ENCODE results near the gene CENPU. TPM values are rescaled to one million over a fixed set of nuclear protein-coding genes. Genes with fewer than 3 reads are reported as not detected.
"Not testable (repeated sequence)": the region's sequence is repeated elsewhere in the genome, so short reads cannot be mapped to it uniquely, and the experiment has no call there.

Gene CENPU
- total RNA-seq, 2 experiments from 2014 or later, result 58.7 to 59.1 TPM

GRCh38 chr4:184750926-184751584 lies 17.2 kb upstream of the CENPU start:
- Mint-ChIP-seq H3K27me3 (ENCODE audit: low read depth) (peaks cover 2% of the 10 kb centered on the region), H3K4me3 (no peak overlapping the region), H3K4me1 (ENCODE audit: low read depth) (peaks cover 10% of the 10 kb centered on the region), H3K9me3 (ENCODE audit: insufficient read depth) (no peaks in the 10 kb centered on the region), H3K27ac (no peak overlapping the region), H3K36me3 (ENCODE audit: low read depth) (no peaks in the 10 kb centered on the region)
- CTCF ChIA-PET, result interaction anchor here (1.2 to 2.0 kb wide), 2 partner anchors 11 to 69 kb away, joined by 4 read pairs; no protein-coding TSS in a partner anchor
- DNase-seq (no peak), ATAC-seq (no peak)
- POLR2A ChIA-PET, result interaction anchor here (1.6 kb wide), 1 partner anchor 17 kb away, joined by 9 read pairs; the partner anchor contains the start of gene CENPU

- Mint-ChIP-seq H3K27me3 (ENCODE audit: low read depth) (peaks cover 5% of the 10 kb centered on the region), H3K9me3 (ENCODE audit: insufficient read depth) (no peaks in the 10 kb centered on the region), H3K27ac (no peak overlapping the region), H3K4me1 (ENCODE audit: low read depth) (peaks cover 15% of the 10 kb centered on the region), H3K4me3 (no peak overlapping the region), H3K36me3 (ENCODE audit: low read depth) (no peaks in the 10 kb centered on the region)
- ChIA-PET CTCF (no interaction called here), POLR2A (no interaction called here)
- ATAC-seq (no peak), DNase-seq (no peak)
Observed at GRCh38 chr4:184748251-184748652, 14.4 kb upstream of the CENPU start.

GRCh38 chr4:184747034-184747830 lies 13.3 kb upstream of the CENPU start:
- DNase-seq (no peak), ATAC-seq (no peak)
- H3K4me1 Mint-ChIP-seq (ENCODE audit: low read depth), result peaks cover 15% of the 10 kb centered on the region
- POLR2A ChIA-PET, result interaction anchor here (0.7 to 0.9 kb wide), 2 partner anchors 13 to 15 kb away, joined by 3 read pairs; partner anchors contain the start of gene CENPU
- no peak overlapping the region for H3K27ac Mint-ChIP-seq
- no peaks in the 10 kb centered on the region for H3K9me3 Mint-ChIP-seq (ENCODE audit: insufficient read depth)
- no peaks in the 10 kb centered on the region for H3K36me3 Mint-ChIP-seq (ENCODE audit: low read depth)
- H3K27me3 Mint-ChIP-seq (ENCODE audit: low read depth), result peaks cover 5% of the 10 kb centered on the region
- H3K4me3 Mint-ChIP-seq, result no peak overlapping the region
- CTCF ChIA-PET, result interaction anchor here (1.3 to 2.9 kb wide), 2 partner anchors 49 to 73 kb away, joined by 3 to 32 read pairs; no protein-coding TSS in a partner anchor

GRCh38 chr4:184745831-184746795 lies 12.2 kb upstream of the CENPU start:
- ATAC-seq (peak; percentile 82), DNase-seq (peak; percentile 84)
- H3K4me1 Mint-ChIP-seq (ENCODE audit: low read depth), result peaks cover 11% of the 10 kb centered on the region
- H3K27ac Mint-ChIP-seq, result no peak overlapping the region
- H3K27me3 Mint-ChIP-seq (ENCODE audit: low read depth), result peaks cover 5% of the 10 kb centered on the region
- H3K36me3 Mint-ChIP-seq (ENCODE audit: low read depth), result no peaks in the 10 kb centered on the region
- POLR2A ChIA-PET, result interaction anchor here (1.1 to 1.3 kb wide), 2 partner anchors 12 to 80 kb away, joined by 3 to 8 read pairs; partner anchors contain the start of genes ACSL1 and CENPU
- CTCF ChIA-PET, result interaction anchor here (0.5 to 2.9 kb wide), 40 partner anchors 8 to 839 kb away, joined by 3 to 32 read pairs (median 4); partner anchors contain the start of gene CENPU
- no peak overlapping the region for H3K4me3 Mint-ChIP-seq
- H3K9me3 Mint-ChIP-seq (ENCODE audit: insufficient read depth), result no peaks in the 10 kb centered on the region

- H3K27ac Mint-ChIP-seq, result no peak overlapping the region
- peaks cover 5% of the 10 kb centered on the region for H3K27me3 Mint-ChIP-seq (ENCODE audit: low read depth)
- H3K4me3 Mint-ChIP-seq, result no peak overlapping the region
- H3K36me3 Mint-ChIP-seq (ENCODE audit: low read depth), result no peaks in the 10 kb centered on the region
- CTCF ChIA-PET, result interaction anchor here (1.0 kb wide), 2 partner anchors 8 to 10 kb away, joined by 3 to 4 read pairs; partner anchors contain the start of gene CENPU
- H3K9me3 Mint-ChIP-seq (ENCODE audit: insufficient read depth), result no peaks in the 10 kb centered on the region
- H3K4me1 Mint-ChIP-seq (ENCODE audit: low read depth), result peaks cover 21% of the 10 kb centered on the region
- no peak for DNase-seq
- POLR2A ChIA-PET, result no interaction called here
- no peak for ATAC-seq
Observed at GRCh38 chr4:184744236-184744635, 10.3 kb upstream of the CENPU start.

GRCh38 chr4:184743650-184744049 lies 9.8 kb upstream of the CENPU start:
- H3K27ac Mint-ChIP-seq, result no peak overlapping the region
- ChIA-PET CTCF (interaction anchor here (1.0 kb wide), 2 partner anchors 9 to 10 kb away, joined by 3 to 4 read pairs; partner anchors contain the start of gene CENPU), POLR2A (no interaction called here)
- peaks cover 5% of the 10 kb centered on the region for H3K27me3 Mint-ChIP-seq (ENCODE audit: low read depth)
- H3K4me1 Mint-ChIP-seq (ENCODE audit: low read depth), result peaks cover 21% of the 10 kb centered on the region
- ATAC-seq, result no peak
- H3K36me3 Mint-ChIP-seq (ENCODE audit: low read depth), result no peaks in the 10 kb centered on the region
- DNase-seq, result no peak
- H3K9me3 Mint-ChIP-seq (ENCODE audit: insufficient read depth), result no peaks in the 10 kb centered on the region
- no peak overlapping the region for H3K4me3 Mint-ChIP-seq

- H3K36me3 Mint-ChIP-seq (ENCODE audit: low read depth); H3K4me3 Mint-ChIP-seq; H3K27ac Mint-ChIP-seq; H3K9me3 Mint-ChIP-seq (ENCODE audit: insufficient read depth); DNase-seq; H3K27me3 Mint-ChIP-seq (ENCODE audit: low read depth); ATAC-seq: not testable (repeated sequence)
- CTCF ChIA-PET, result interaction anchor here (0.7 to 1.9 kb wide), 4 partner anchors 17 to 478 kb away, joined by 3 to 8 read pairs (median 3); no protein-coding TSS in a partner anchor
- peaks cover 21% of the 10 kb centered on the region for H3K4me1 Mint-ChIP-seq (ENCODE audit: low read depth)
- POLR2A ChIA-PET, result interaction anchor here (0.6 to 1.5 kb wide), 4 partner anchors 7 to 241 kb away, joined by 3 to 4 read pairs (median 4); partner anchors contain the start of gene CENPU
Observed at GRCh38 chr4:184741651-184742050, 7.8 kb upstream of the CENPU start.

- CTCF ChIA-PET, result interaction anchor here (0.9 to 1.9 kb wide), 2 partner anchors 69 to 477 kb away, joined by 3 to 8 read pairs; no protein-coding TSS in a partner anchor
- POLR2A ChIA-PET, result interaction anchor here (0.8 kb wide), 1 partner anchor 225 kb away, joined by 3 read pairs; no protein-coding TSS in a partner anchor
- ATAC-seq, result no peak
Observed at GRCh38 chr4:184740980-184741391, 7.1 kb upstream of the CENPU start.

GRCh38 chr4:184739575-184739974 lies 5.7 kb upstream of the CENPU start:
- H3K4me3 Mint-ChIP-seq; H3K27me3 Mint-ChIP-seq (ENCODE audit: low read depth); DNase-seq; POLR2A ChIA-PET; H3K27ac Mint-ChIP-seq; H3K36me3 Mint-ChIP-seq (ENCODE audit: low read depth); H3K9me3 Mint-ChIP-seq (ENCODE audit: insufficient read depth); CTCF ChIA-PET; ATAC-seq: not testable (repeated sequence)
- H3K4me1 Mint-ChIP-seq (ENCODE audit: low read depth), result peaks cover 14% of the 10 kb centered on the region

More at GRCh38 chr4:184740980-184741391, 7.1 kb upstream of the CENPU start:
- no peaks in the 10 kb centered on the region for H3K36me3 Mint-ChIP-seq (ENCODE audit: low read depth)
- H3K9me3 Mint-ChIP-seq (ENCODE audit: insufficient read depth), result no peaks in the 10 kb centered on the region
- H3K4me1 Mint-ChIP-seq (ENCODE audit: low read depth), result peaks cover 14% of the 10 kb centered on the region
- no peak overlapping the region for H3K27ac Mint-ChIP-seq
- no peak overlapping the region for H3K4me3 Mint-ChIP-seq
- no peak for DNase-seq
- peaks cover 3% of the 10 kb centered on the region for H3K27me3 Mint-ChIP-seq (ENCODE audit: low read depth)

- DNase-seq, result no peak
- Mint-ChIP-seq H3K27ac (peak overlapping the region; percentile 95), H3K4me1 (ENCODE audit: low read depth) (peaks cover 47% of the 10 kb centered on the region), H3K27me3 (ENCODE audit: low read depth) (no peaks in the 10 kb centered on the region), H3K4me3 (peak overlapping the region; percentile 98), H3K36me3 (ENCODE audit: low read depth) (peaks cover 25% of the 10 kb centered on the region), H3K9me3 (ENCODE audit: insufficient read depth) (no peaks in the 10 kb centered on the region)
- POLR2A ChIA-PET, result interaction anchor here (0.5 to 3.1 kb wide), 17 partner anchors 7 to 1291 kb away, joined by 3 to 29 read pairs (median 5); partner anchors contain the start of genes ACSL1, CASP3, CDKN2AIP and PRIMPOL
- CTCF ChIA-PET, result interaction anchor here (0.7 to 2.4 kb wide), 11 partner anchors 10 to 522 kb away, joined by 3 to 20 read pairs (median 6); no protein-coding TSS in a partner anchor
- no peak for ATAC-seq
Observed at GRCh38 chr4:184734758-184735157, 862 bp upstream of the CENPU start.
